ENCODE measurements around the gene ADGRV1. TPM values are rescaled to one million over a fixed set of nuclear protein-coding genes. Genes with fewer than 3 reads are reported as not detected.
A peak's percentile ranks its signal among the peaks of the same experiment; 100 is the strongest.
"Not testable (repeated sequence)": the region's sequence is repeated elsewhere in the genome, so short reads cannot be mapped to it uniquely, and the experiment has no call there.

Gene ADGRV1
- total RNA-seq, 1 donor from 2014 or later, result 0.13 TPM

DNA sequence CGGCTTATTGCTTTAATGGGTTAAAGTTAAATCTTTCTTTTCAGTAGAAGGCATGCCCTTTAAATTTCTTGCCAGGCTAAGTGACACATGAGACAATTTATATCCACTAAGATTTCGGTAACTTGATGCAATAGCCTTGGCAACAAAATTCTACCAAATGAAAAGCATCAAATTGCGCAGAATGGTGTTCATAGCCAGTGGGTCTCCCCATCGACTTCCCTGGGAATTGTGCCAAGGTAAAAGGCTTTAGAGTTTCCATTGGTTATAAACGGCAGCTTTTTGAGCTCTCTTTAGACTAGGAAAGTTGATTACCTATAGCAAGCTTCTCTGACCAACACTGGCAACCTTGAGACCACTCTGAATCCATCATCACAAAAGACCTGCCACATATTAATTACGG, 466.1 kb downstream of the ADGRV1 start:
- DNase-seq (ENCODE audit: low read depth in 2 of 2), result no peak

DNA sequence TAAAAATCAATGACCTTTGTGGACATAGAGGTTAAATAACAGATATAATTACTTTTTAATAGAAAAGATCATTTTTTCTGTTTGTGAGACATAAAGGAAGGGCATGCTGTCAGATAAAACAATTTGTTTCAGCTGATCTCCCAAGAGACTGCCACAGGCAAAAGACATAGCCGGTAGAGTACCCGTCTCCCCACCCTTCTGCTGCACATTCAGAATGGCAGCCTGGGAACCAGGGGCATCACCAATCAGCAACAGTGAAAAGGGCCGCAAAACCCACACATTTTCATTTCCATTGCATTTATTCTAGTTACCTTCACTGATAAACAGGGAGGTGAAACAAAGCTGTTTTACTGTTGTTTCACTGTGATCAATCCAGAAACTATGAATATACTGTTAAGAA, 466.9 kb downstream of the ADGRV1 start:
- no peak for DNase-seq (ENCODE audit: low read depth in 2 of 2)

DNA sequence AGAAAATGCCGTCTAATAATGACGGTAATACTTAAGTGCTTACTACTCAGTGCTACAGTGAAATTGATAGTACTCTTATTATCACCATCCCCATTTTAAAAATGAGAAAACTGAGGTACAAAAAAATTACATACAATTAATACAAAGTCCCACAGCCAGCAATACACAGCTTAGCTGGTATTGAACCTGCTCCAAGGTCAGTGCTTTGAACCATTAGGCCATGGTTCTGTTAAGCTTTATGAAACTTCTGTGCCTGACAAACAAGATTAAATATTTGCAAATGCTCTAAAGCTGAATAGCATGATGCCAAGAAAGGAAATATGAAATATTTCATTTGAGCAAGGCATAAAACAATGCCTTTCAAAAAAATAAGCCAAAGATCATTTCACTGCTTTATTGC, 467.4 kb downstream of the ADGRV1 start:
- no peak for DNase-seq (ENCODE audit: low read depth in 2 of 2)

DNA sequence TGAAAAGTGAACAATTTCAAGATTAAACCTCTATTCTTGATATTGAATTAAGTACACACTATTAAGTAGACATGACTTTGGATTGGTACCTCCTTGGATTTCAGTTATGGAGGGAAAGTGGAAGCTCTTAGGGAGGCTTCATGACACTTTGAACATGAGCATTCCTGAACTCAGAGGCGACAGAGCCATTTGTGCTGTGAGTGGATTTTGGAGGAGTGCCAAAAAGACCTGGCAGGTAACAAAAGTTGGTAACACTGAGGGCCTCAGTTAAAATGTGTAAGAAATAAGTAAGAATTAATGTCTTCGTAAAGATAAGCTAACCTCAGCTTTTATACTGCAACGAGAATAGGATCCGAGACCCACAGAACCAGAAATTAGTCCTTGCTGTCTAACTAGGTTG, 467.9 kb downstream of the ADGRV1 start:
- no peak for DNase-seq (ENCODE audit: low read depth in 2 of 2)

DNA sequence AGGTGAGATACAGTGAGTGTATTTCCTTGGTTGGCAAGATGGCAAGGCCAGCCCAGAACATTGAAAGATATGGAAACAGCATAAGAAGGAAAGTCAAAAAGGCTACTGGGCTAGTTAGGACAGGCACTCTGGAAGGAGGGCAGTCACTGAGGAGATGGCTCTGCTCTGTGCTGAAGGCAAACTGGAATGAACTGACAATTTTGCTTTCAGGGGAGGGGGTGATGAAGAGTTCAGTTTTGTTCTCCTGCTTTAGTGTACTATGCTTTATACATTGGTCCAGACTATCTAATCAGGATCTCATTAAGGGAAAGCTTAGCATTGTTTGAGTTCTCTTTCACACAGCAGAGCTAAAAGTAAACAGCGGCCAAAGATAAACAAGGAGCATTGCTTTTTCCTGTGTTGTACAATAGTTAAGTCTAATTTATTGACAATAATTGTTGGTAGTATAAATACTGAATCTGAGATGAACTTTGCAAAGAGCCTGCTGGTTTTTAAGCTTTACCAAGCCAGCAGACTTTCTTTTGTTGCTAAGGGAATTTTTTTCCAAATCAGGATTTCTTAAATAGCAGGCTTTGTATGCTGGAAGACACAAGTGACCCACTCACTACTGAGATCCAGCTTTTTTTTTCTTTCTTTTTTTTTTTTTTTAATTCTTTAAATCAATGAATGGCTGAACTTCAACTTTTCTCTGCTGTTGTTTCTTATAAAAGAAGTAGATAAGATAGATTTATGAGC, 469.0 kb downstream of the ADGRV1 start:
- DNase-seq (ENCODE audit: low read depth in 2 of 2), result no peak

DNA sequence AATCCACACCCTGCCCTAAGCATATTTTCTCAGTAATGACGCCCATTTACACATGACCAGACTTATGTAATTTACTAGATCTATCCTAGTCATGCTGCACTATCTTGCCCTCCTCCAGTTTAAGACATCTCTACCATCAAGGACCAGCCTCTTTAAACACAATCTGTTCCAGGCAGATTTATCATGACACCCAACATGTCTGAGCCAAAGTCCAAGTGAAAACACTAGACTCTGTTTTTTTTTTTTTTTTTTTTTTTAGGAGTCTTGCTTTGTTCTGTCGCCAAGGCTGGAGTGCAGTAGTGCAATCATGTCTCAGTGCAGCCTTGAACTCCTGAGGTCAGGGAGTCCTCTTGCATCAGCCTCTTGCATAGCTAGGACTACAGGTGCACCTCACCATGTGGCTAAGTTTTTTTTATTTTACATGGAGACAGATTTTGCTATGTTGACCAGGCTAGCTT, 469.9 kb downstream of the ADGRV1 start:
- DNase-seq (ENCODE audit: low read depth in 2 of 2), result no peak

DNA sequence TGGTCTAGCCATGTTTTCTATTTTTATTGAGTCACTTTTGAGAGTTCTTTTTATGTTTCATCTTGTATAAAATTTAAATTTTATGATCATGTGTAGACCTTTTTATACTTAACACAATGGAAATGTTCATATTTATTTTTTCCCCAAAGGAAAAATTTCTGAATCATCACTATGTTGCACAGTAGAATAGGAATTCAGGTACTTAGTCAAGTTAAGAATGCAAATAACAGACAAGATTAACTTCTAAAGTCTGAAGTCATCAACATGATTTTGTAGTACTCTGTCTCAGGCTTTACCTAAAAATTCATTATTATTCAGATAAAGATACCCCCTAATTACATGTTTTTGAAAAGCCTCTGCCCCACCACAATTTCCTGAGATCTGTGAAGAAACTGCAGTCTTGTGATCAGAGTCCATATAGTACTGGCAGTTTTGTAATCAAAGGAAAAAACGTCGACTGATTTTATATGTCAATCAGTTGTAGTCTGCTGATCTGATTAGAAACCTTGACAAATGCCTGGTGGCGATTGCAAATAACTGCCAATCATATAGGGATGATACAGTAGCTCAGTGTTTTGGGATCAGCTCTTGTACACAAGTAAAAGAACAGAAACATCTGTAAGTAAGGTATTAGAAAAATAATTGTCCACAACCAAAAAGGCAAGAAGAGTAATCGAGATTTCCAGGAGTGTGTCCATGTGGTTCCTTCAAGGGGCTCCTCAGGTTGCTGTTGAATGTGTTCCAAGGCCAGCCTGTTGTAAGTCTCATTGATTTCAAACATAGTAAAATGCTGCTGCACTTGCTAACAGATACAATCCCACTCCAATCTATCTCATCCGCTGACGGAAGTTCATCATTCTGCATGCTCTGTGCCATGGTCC, 472.2 kb downstream of the ADGRV1 start:
- DNase-seq (ENCODE audit: low read depth in 2 of 2), result no peak

DNA sequence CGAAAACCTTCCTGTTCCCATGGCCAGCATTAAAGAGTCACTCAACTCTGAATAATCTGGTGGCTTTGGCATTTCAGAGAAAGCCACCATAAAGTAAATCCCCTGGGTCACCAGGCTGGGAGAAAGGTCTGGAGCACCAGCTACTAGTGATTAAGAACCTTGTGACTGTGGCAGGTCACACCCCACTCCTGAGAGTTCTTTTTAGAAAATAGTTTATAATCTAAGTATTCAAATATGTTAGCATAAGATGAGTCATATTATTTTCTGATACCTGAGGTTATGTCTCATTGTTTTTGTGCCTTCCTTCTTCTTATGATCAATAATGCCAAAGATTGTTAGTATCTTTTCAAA, 472.8 kb downstream of the ADGRV1 start:
- no peak for DNase-seq (ENCODE audit: low read depth in 2 of 2)

DNA sequence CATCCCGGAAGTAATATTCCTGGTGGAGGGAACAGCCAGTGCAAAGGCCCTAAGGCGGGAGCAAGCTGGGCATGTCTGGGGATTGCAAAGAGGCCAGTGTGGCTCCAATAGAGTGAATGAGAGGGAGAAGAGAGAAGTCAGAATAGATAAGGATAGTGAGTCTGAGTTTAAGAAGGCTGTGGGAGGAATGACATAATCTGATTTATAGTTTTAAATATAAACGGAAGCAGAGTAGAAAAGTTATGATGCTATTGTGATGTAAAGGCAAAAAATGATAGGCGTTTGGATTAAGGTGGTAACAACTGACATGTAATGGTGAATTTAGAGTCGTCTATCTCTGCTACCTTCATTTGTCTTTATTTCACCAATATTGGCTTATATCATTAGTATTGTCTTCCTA, 473.5 kb downstream of the ADGRV1 start:
- no peak for DNase-seq (ENCODE audit: low read depth in 2 of 2)

DNA sequence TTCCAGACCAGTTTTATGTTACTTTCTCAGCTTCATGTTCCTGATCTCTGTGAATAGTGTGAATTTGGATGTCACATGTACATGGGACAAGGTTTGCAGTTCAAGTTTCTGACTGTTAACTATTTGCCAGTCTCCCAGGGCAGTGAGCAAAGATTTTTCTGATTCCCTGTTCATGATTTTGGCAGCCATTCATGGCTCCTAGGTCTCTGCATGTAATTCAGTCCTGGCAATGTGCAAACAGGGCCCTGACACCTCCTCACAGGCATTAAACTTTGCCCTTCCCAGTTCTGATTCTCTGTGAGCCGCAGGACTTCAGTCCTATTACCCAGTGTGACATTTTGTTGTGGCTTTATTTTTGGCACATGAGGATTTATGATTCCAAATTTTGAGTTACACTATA, 474.8 kb downstream of the ADGRV1 start:
- DNase-seq (ENCODE audit: low read depth in 2 of 2), result no peak

DNA sequence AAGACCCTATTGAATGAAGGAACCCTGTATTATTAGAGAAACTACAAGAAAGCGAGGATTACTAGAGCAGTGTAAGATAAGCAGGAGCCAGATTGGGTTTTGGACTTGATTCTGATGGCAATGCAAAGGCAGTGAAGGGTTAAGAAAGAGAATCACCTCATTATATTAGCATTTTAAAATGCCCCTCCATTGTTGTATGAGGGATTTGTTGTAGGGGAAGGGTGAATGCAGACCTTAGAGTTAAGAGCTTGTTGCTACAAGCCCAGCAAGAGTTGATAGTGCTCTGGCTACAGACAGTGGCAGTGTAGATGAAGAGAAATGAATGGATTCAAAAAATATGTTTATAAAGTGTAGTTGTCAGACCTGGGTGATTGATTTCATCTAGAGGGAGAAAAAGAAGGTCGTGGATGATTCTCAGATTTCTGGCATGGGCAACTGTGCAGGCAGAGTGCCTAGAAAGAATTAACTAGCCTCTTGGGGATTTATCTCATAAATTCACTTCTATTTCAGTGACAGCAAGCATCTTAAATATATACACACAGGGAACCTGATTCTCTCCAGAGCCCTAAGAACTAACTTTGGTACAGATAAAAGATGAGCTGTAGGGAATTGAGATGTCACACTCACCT, 479.7 kb downstream of the ADGRV1 start:
- no peak for DNase-seq (ENCODE audit: low read depth in 2 of 2)

DNA sequence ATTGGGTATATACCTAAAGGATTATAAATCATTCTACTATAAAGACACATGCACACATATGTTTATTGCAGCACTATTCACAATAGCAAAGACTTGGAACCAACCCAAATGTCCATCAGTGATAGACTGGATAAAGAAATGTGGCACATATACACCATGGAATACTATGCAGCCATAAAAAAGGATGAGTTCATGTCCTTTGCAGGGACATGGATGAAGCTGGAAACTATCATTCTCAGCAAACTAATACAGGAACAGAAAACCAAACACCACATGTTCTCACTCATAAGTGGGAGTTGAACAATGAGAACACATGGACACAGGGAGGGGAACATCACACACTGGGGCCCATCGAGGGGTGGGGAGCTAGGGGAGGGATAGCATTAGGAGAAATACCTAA, 482.5 kb downstream of the ADGRV1 start:
- DNase-seq (ENCODE audit: low read depth in 2 of 2), result not testable (repeated sequence)

DNA sequence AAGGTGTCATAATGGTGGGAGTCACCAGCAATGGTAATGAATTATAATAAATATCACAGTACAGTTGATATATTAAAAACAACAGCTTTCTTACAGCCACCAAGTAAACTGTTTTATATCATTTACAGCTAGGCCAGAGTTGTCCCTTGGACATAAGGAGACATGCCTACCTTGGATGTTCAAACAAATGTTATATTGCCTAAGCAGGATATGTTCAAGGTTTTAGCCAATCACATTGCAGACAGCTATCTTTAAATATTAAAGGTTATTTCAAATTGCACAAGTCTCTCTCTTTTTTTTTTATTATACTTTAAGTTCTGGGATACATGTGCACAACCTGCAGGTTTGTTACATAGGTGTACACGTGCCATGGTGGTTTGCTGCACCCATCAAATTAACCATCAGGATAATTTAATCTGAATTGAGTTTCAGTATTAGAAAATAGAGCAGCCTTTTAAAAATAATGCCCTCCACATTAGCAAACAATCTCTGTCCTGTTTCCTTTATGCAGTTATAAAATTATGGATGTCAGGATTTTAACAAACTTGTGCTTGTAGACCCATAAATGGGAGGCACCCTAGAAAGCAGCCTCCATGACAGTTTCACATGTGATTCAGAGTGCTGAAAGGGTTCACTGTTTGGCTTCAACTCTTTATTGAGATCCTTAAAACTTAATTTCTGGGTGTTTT, 483.8 kb downstream of the ADGRV1 start:
- DNase-seq (ENCODE audit: low read depth in 2 of 2), result no peak

DNA sequence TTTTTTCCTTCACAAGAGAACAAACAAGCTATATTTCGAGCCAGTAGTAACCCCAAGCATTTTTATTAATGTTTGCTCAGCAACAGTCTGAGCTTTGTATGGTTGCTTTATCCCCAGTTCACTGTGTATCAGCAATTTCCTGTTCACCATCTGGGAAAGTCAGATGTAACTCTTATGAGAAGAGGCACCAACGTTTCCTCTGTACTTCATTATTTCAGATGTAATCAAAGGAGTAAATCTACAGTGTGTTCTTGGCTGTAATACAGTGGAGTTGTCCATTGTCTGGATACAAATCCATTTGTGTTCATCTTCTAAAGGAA, 484.3 kb downstream of the ADGRV1 start:
- peak in 1 of 2 donors; percentile 58 for DNase-seq (ENCODE audit: low read depth in 2 of 2)

DNA sequence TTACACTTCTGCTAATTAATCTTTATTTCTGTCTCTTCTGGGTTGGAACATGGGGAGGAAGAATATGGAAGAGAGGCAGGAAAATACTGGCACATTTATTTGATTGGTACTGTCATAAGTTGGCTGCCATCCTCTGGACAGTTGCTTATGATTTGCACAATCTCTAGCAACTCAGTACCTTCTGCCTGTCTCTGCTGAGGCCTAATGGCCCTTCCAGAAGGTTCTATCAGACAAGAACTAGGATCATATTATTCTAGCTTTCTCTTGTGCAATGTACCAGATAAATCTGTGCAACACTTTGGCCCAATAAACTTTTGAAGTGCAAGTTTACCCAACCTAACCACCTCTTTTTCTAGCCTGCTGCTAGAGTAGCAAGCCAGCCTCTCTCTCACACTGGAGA, 489.5 kb downstream of the ADGRV1 start:
- no peak for DNase-seq (ENCODE audit: low read depth in 2 of 2)

DNA sequence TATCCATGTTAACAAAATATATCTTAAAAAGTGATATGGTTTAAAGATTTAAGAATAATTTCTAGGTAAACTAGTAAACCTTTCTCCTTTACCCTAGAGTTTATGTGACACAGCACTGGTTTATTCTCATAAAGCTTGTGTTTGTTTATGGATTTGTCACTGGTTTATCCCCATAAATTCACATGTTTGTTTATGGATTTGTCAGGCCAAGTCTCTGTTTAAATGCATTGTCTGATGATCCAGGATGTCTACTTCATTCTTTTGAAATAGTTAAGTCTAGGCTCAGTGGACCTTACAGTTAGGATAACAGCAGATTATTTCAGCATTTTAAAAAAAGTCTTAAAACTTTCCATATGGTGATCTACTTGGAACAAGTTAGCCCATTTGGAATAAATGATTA, 490.5 kb downstream of the ADGRV1 start:
- DNase-seq (ENCODE audit: low read depth in 2 of 2), result no peak

DNA sequence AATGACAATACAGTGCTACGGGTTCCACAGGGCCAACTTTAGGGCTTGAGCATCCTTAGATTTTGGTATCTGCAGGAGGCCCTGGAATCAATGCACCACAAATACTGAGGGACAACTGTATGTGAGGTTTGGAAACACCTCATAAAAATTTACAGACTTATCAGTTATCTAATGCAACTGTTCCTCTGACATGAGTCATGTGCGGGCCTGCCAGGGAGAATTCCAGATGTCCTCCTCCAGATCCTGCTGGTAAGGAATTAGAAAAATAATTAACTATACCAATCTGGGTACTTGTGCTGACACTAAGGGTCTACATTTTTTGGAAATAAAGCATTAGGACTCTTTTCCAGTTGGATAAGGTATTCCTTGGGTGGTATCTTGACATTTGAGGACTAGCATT, 491.2 kb downstream of the ADGRV1 start:
- DNase-seq (ENCODE audit: low read depth in 2 of 2), result peak in 1 of 2 donors; percentile 3

DNA sequence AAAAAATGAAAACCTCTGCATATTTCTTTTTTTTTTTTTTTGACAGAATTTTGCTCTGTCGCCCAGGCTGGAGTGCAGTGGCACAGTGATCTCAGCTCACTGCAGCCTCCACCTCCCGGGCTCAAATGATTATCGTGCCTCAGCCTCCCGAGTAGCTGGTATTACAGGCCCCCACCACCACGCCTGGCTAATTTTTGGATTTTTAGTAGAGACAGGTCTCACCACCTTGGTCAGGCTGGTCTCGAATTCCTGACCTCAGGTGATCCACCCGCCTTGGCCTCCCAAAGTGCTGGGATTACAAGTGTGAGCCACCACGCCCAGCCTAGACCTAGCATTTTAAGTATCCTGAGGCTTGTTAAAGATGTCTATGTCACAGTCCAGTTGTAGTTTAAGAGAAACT, 493.8 kb downstream of the ADGRV1 start:
- not testable (repeated sequence) for DNase-seq (ENCODE audit: low read depth in 2 of 2)

DNA sequence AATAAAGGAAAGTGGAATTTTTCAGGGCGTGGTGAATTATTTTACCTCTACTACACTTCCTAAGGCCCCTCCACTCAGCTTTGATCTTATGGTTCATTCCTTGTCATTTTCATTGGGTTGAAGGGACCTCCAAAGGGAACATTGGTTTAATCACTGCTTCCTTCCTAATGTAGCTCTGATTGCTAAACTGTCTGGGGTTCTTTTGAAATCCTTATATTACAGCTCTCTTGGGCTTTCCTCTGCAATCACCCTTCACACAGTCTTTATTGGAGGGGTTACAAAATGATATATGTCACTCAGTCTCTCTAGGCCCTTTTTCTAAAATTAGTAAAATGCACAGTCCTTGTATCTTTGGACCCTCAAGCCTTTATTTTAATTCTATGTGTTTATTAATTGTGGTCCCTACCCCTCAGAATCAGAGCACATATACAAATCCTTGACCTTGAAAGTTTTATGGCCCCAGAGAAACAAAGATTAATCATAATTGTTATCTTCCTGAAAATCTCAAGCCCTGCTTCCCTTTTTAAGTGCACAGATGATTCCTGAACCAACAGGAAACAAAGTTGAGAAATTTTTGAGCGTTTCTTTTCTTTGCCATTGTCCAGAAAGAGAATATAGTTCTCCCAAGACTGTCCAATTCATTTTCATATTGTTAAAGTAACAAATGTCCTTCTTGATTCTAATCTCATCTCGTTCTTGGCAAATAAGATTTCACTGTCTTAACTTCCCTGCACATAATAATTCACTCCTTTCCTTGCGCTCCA, 494.6 kb downstream of the ADGRV1 start:
- peak in 1 of 2 donors; percentile 42 for DNase-seq (ENCODE audit: low read depth in 2 of 2)

DNA sequence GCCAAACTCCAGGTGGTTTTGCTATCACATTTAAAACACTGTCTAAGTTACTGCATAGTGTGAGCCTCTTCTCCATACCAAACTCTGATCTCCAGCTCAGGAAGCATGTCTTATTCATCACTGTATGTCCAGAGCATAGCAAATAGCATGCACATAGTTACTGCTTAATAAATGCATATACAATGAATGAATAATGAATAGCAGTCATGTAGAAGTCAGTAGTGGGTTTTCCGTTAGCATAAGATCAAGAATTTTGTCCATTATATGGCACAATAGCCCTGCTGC, 495.1 kb downstream of the ADGRV1 start:
- peak in 1 of 2 donors; percentile 25 for DNase-seq (ENCODE audit: low read depth in 2 of 2)

DNA sequence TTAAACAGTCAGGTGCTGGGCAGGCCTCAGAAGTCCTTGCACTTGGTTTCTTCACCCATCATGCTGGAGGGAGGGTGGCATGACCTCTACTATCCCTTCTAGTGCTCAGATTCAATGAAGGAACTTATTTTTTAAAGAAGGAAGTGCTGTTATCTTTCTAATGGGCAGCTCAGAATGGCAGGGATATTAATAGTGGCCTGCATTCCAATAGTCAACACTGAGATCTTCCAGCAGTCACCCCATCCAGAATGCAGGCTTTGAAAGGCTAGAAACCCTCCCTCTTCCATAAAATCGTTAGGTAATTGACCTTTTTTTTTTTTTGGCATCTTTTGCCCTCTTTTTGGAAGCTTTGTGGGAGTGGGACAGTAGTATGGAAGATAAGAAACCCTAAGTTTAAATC, 499.6 kb downstream of the ADGRV1 start:
- DNase-seq (ENCODE audit: low read depth in 2 of 2), result no peak
